BJ (cell line): ENCODE measurements around the gene NTSR1. TPM values are rescaled to one million over a fixed set of nuclear protein-coding genes. Genes with fewer than 3 reads are reported as not detected.

Source experiments
- CTCF ChIA-PET: fragments of 350-600 bp; formaldehyde crosslinking; extraction: SDS; loops from one replicate; lab custom pipeline; 2021; ENCODE audit warnings: antibody characterized with exemption, inconsistent platforms; lab: Yijun Ruan, JAX
- POLR2A ChIA-PET: fragments of 300-600 bp; sonication (Branson Sonifier 250); formaldehyde crosslinking; extraction: SDS; loops from one replicate; lab custom pipeline; 2021; ENCODE audit warnings: antibody characterized with exemption; lab: Charles Lee
- DNase-seq: peaks from one replicate; pipeline ENCODE4 v3.0.0-alpha.2; 2011; ENCODE audit warnings: low read depth
- H3K27me3 ChIP-seq: 2 replicates; pipeline ENCODE4 v1.6.0; 2011; ENCODE audit warnings: low read length; ENCODE audit not compliant: control insufficient read depth, insufficient read depth
- H3K36me3 ChIP-seq: 2 replicates; pipeline ENCODE4 v1.5.1; 2011; ENCODE audit warnings: low read length; ENCODE audit not compliant: control insufficient read depth, insufficient read depth
- H3K4me3 ChIP-seq: 2 replicates; pipeline ENCODE4 v1.5.1; 2011; ENCODE audit warnings: low read depth, mild to moderate bottlenecking, control low read depth, low read length
- polyA plus RNA-seq: library from polyadenylated mRNA; depleted of rRNA; stranded (reverse); fragments of >200 nt; gene quantifications from 2 replicates; pipeline ENCODE4 v1.2.3, GENCODE V29; 2011
- TF ChIP-seq, protein P1 (sequence below): IDR thresholded peaks from 2 replicates; pipeline ENCODE4 v1.5.1; 2011; ENCODE audit warnings: low read depth, mild to moderate bottlenecking, control low read depth, inconsistent platforms, low read length, moderate library complexity; ENCODE audit not compliant: insufficient read depth

NTSR1 gene
- polyA plus RNA-seq, 1 experiment: 0.05 TPM

GRCh38 chr20:62751551-62752150, 43.0 kb downstream of the NTSR1 start:
- Histone ChIP-seq H3K36me3 (no peaks in the 10 kb centered on the region), H3K4me3 (no peak overlapping the region), H3K27me3 (no peaks in the 10 kb centered on the region)
- TF ChIP-seq, protein P1, sequence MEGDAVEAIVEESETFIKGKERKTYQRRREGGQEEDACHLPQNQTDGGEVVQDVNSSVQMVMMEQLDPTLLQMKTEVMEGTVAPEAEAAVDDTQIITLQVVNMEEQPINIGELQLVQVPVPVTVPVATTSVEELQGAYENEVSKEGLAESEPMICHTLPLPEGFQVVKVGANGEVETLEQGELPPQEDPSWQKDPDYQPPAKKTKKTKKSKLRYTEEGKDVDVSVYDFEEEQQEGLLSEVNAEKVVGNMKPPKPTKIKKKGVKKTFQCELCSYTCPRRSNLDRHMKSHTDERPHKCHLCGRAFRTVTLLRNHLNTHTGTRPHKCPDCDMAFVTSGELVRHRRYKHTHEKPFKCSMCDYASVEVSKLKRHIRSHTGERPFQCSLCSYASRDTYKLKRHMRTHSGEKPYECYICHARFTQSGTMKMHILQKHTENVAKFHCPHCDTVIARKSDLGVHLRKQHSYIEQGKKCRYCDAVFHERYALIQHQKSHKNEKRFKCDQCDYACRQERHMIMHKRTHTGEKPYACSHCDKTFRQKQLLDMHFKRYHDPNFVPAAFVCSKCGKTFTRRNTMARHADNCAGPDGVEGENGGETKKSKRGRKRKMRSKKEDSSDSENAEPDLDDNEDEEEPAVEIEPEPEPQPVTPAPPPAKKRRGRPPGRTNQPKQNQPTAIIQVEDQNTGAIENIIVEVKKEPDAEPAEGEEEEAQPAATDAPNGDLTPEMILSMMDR: no peak
- DNase-seq: no peak
- ChIA-PET POLR2A (no interaction called here), CTCF (interaction anchor here (1.0 to 1.1 kb wide), 2 partner anchors 17 to 57 kb away, joined by 3 read pairs; no protein-coding TSS in a partner anchor)

DNA sequence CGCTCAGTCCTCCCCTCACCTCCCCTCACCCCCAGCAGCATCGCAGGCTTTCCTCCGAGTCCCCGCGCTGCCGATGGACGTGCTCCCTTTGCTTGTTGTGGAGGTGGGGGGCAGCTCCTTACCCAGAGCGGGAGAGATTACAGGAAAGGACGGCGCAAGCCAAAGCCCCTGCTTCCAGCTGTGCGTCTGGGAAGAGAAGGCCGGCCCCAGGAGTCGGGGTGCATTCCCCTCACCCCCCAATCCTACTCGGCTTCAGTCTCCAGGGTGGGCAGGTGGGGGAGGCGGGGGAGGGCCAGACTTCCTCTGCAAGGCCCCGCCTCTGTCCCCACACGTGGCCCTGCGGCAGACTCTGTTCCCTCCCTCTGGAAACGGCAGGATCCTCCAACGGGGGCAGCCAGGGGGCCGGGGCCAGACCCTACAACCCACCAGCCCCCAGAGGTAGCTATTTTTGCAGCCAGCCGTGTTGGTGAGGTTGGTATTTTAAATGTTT, 43.6 kb downstream of the NTSR1 start:
- Histone ChIP-seq H3K4me3 (no peak overlapping the region), H3K27me3 (no peaks in the 10 kb centered on the region), H3K36me3 (no peaks in the 10 kb centered on the region)
- no peak for DNase-seq
- ChIA-PET POLR2A (interaction anchor here (0.5 kb wide), 1 partner anchor 12 kb away, joined by 4 read pairs; no protein-coding TSS in a partner anchor), CTCF (interaction anchor here (1.0 to 1.1 kb wide), 2 partner anchors 18 to 56 kb away, joined by 3 read pairs; no protein-coding TSS in a partner anchor)
- TF ChIP-seq, protein P1: no peak

DNA sequence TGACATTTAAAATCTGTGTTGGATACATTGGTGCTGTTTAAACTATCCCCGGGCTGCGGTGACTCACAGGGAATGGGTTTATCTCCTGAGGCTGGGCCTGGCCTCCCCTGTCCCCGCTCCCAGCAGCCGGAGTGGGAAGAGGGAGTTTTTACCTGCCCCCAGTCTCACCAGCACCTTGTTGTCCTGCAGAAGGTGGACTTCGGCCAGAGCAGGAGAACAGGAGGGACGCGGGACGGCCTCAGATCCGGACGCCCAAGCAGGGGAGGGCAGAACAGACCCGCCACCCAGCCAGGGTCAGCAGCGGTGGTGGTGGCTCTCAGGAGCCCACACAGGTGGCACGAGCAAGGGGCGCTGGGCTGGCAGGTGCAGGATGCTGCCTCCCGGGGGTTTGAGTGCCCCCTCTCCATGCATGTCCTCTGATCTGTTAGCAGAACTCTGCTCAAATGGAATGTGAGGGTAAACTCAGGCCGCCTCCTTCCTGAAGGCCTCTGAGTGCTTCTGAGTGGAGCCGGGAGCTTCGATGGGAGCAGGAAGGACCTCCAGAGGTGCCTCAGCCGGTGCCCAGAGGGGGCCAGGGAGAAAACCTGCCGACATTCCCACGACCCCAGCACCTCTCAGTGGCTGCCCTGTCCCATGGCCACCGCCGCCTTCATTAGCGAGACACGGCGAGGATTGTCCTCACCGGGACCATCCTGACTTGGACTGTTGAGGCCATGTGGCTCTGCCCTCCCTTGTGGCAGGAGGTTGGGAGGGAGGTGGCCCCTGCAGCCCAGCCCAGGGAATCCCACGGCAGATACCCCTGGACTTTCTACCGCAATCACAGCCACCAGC, 44.2 kb downstream of the NTSR1 start:
- Histone ChIP-seq H3K4me3 (no peak overlapping the region), H3K36me3 (no peaks in the 10 kb centered on the region), H3K27me3 (peaks cover 3% of the 10 kb centered on the region; the same call in 1 of the 2 replicates)
- ChIA-PET POLR2A (interaction anchor here (0.5 kb wide), 1 partner anchor 12 kb away, joined by 4 read pairs; no protein-coding TSS in a partner anchor), CTCF (interaction anchor here (0.7 kb wide), 1 partner anchor 49 kb away, joined by 3 read pairs; no protein-coding TSS in a partner anchor)
- TF ChIP-seq, protein P1: no peak
- no peak for DNase-seq

DNA sequence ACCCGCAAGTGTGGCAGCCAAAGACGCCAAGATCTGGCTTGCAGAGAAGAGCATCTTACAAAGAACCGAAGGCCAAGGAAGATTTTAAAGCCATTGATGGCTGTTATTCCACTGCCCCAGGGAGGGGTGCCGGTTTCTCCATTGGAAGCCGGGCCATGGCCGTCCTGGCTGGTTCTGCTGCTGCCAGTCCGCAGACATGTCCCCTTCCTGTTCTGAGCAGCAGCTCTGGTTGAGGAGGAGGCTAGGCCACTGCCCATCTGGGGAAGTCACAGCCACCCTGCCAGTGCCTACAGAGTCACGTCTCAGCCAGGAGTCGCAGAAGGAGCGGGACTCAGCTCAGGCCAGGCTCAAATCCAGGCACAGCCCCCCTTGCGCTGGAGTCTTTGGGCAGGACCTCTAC, 45.0 kb downstream of the NTSR1 start:
- DNase-seq: no peak
- H3K27me3 ChIP-seq: peaks cover 3% of the 10 kb centered on the region; the same call in 1 of the 2 replicates

More for the DNA sequence above, 45.0 kb downstream of the NTSR1 start:
- CTCF ChIA-PET: interaction anchor here (0.7 to 1.2 kb wide), 3 partner anchors 38 to 254 kb away, joined by 3 read pairs; no protein-coding TSS in a partner anchor
- H3K4me3 ChIP-seq: no peak overlapping the region
- TF ChIP-seq, protein P1: no peak
- POLR2A ChIA-PET: no interaction called here
- H3K36me3 ChIP-seq: no peaks in the 10 kb centered on the region
